DOHH2 (cell line): ENCODE data around the gene CYTH4.

Experiments used
- H3F3A ChIP-seq: fragments of 200-600 bp; sonication (generic), shearing (Covaris generic); 2 replicates; pipeline ENCODE4 v1.6.0; 2016; ENCODE audit warnings: antibody characterized with exemption, mild to moderate bottlenecking; ENCODE audit not compliant: control insufficient read depth, insufficient read depth
- H3K27ac ChIP-seq: fragments of 200-600 bp; sonication (generic); 2 replicates; pipeline ENCODE4 v1.5.1; 2014; ENCODE audit warnings: low read depth, mild to moderate bottlenecking, low read length, moderate library complexity
- H3K27me3 ChIP-seq: fragments of 200-600 bp; sonication (generic); 2 replicates; pipeline ENCODE4 v1.6.1; 2014; ENCODE audit warnings: mild to moderate bottlenecking, low read length, mixed read lengths; ENCODE audit not compliant: control insufficient read depth
- H3K36me3 ChIP-seq: fragments of 200-600 bp; sonication (generic); 2 replicates; pipeline ENCODE4 v1.6.1; 2014; ENCODE audit warnings: mild to moderate bottlenecking, low read length, moderate library complexity, mixed read lengths; ENCODE audit not compliant: control insufficient read depth
- H3K4me1 ChIP-seq: fragments of 200-600 bp; sonication (generic); 2 replicates; pipeline ENCODE4 v1.6.1; 2014; ENCODE audit warnings: mild to moderate bottlenecking, low read length, mixed read lengths; ENCODE audit not compliant: control insufficient read depth
- H3K4me2 ChIP-seq: fragments of 200-600 bp; sonication (generic); 2 replicates; pipeline ENCODE4 v1.6.0; 2014; ENCODE audit warnings: mild to moderate bottlenecking, low read length, moderate library complexity
- H3K4me3 ChIP-seq: fragments of 200-600 bp; sonication (generic); 2 replicates; pipeline ENCODE4 v1.5.1; 2014; ENCODE audit warnings: mild to moderate bottlenecking, low read length, mixed read lengths
- H3K79me2 ChIP-seq: fragments of 200-600 bp; sonication (generic); 2 replicates; pipeline ENCODE4 v1.6.1; 2014; ENCODE audit warnings: mild to moderate bottlenecking, low read length, mixed read lengths; ENCODE audit not compliant: control insufficient read depth
- H3K9me2 ChIP-seq: fragments of 200-600 bp; sonication (generic); replicated peaks from 2 replicates; pipeline ENCODE4 v1.6.1; 2014; ENCODE audit warnings: mild to moderate bottlenecking, low read length, mixed read lengths; ENCODE audit not compliant: control insufficient read depth
- H3K9me3 ChIP-seq: fragments of 200-600 bp; sonication (generic); 2 replicates; pipeline ENCODE4 v1.6.1; 2014; ENCODE audit warnings: antibody characterized with exemption, low read length, mixed read lengths; ENCODE audit not compliant: control insufficient read depth, insufficient read depth
- H4K20me1 ChIP-seq: fragments of 200-600 bp; sonication (generic); 2 replicates; pipeline ENCODE4 v1.6.0; 2014; ENCODE audit warnings: low read depth, mild to moderate bottlenecking, antibody characterized with exemption, low read length, moderate library complexity; ENCODE audit not compliant: control insufficient read depth, insufficient read depth
- CTCF ChIP-seq: fragments of 200-600 bp; sonication (generic); IDR thresholded peaks from one replicate; pipeline ENCODE4 v1.5.1; 2014; ENCODE audit warnings: antibody characterized with exemption, mild to moderate bottlenecking, low read depth, low read length; ENCODE audit not compliant: poor library complexity, severe bottlenecking
- EZH2phosphoT487 ChIP-seq: fragments of 200-600 bp; sonication (generic); IDR thresholded peaks from 2 replicates; pipeline ENCODE4 v1.6.1; 2017; ENCODE audit warnings: borderline replicate concordance, mild to moderate bottlenecking, antibody characterized with exemption, low read length, moderate library complexity, mixed read lengths

Gene CYTH4

GRCh38 chr22:37333724-37334460 lies 51.6 kb downstream of the CYTH4 start:
- Histone ChIP-seq H3K36me3 (no peaks in the 10 kb centered on the region), H3F3A (no peaks in the 10 kb centered on the region), H3K9me2 (no peaks in the 10 kb centered on the region), H3K79me2 (no peaks in the 10 kb centered on the region), H3K4me2 (no peak overlapping the region), H3K27ac (no peak overlapping the region), H3K4me1 (peaks cover 7% of the 10 kb centered on the region; the same call in 1 of the 2 replicates), H3K9me3 (no peaks in the 10 kb centered on the region), H4K20me1 (no peaks in the 10 kb centered on the region), H3K27me3 (peaks cover 53% of the 10 kb centered on the region), H3K4me3 (no peak overlapping the region)
- TF ChIP-seq EZH2phosphoT487 = no peak
- TF ChIP-seq CTCF = no peak

GRCh38 chr22:37334461-37334858 lies 52.2 kb downstream of the CYTH4 start:
- Histone ChIP-seq H3K27me3 (peaks cover 55% of the 10 kb centered on the region), H3K79me2 (no peaks in the 10 kb centered on the region), H3K4me2 (no peak overlapping the region), H3K9me3 (no peaks in the 10 kb centered on the region), H3K36me3 (no peaks in the 10 kb centered on the region), H4K20me1 (no peaks in the 10 kb centered on the region), H3K27ac (no peak overlapping the region), H3K4me3 (no peak overlapping the region), H3K4me1 (peaks cover 7% of the 10 kb centered on the region; the same call in 1 of the 2 replicates), H3K9me2 (no peaks in the 10 kb centered on the region), H3F3A (no peaks in the 10 kb centered on the region)
- TF ChIP-seq EZH2phosphoT487 (no peak), CTCF (no peak)

- no peaks in the 10 kb centered on the region for H3F3A ChIP-seq
- no peaks in the 10 kb centered on the region for H3K9me3 ChIP-seq
- no peaks in the 10 kb centered on the region for H3K9me2 ChIP-seq
- peaks cover 57% of the 10 kb centered on the region for H3K27me3 ChIP-seq
- H3K4me1 ChIP-seq = peaks cover 7% of the 10 kb centered on the region; the same call in 1 of the 2 replicates
- no peaks in the 10 kb centered on the region for H3K36me3 ChIP-seq
- TF ChIP-seq CTCF = no peak
- TF ChIP-seq EZH2phosphoT487 = no peak
- H3K4me2 ChIP-seq = no peak overlapping the region
- no peaks in the 10 kb centered on the region for H4K20me1 ChIP-seq
- H3K79me2 ChIP-seq = no peaks in the 10 kb centered on the region
- H3K4me3 ChIP-seq = no peak overlapping the region
- no peak overlapping the region for H3K27ac ChIP-seq
These were observed 52.8 kb downstream of the CYTH4 start for GRCh38 chr22:37334859-37335805.
